Measurements from ENCODE around the gene ANXA6. TPM values are rescaled to one million over a fixed set of nuclear protein-coding genes. Genes with fewer than 3 reads are reported as not detected.

ANXA6 gene
- total and polyA plus RNA-seq, 2 experiments from 2014 or later = 122 to 152 TPM

GRCh38 chr5:151079838-151080612 is 77.6 kb downstream of the ANXA6 start:
- TF ChIP-seq CTCF (IDR thresholded peaks at IDR 0.05; ENCODE audit: poor library complexity) (no peak), EZH2 (IDR thresholded peaks at IDR 0.05; ENCODE audit: borderline replicate concordance) (no peak), EZH2phosphoT487 (IDR thresholded peaks at IDR 0.05; ENCODE audit: low read depth, severe bottlenecking, unreplicated experiment) (no peak)
- Histone ChIP-seq H2AFZ (peak overlapping the region; percentile 61), H3K4me3 (peak overlapping the region; percentile 97), H3K27ac (peak overlapping the region; percentile 100), H3K9me2 (replicated peaks; ENCODE audit: insufficient read depth) (no peaks in the 10 kb centered on the region), H3K9me3 (ENCODE audit: low read depth) (no peaks in the 10 kb centered on the region), H3K4me1 (ENCODE audit: insufficient read depth) (peaks cover 31% of the 10 kb centered on the region), H3K36me3 (replicated peaks; ENCODE audit: insufficient read depth, low read depth) (no peaks in the 10 kb centered on the region), H3K79me2 (peaks cover 65% of the 10 kb centered on the region), H3K27me3 (no peaks in the 10 kb centered on the region), H4K20me1 (ENCODE audit: insufficient read depth, poor library complexity, severe bottlenecking) (peaks cover 31% of the 10 kb centered on the region), H3K4me2 (peak overlapping the region; percentile 96)
- 11% methylated on average over 21 of the region's 21 CpGs for WGBS (ENCODE audit: low lambda C conversion rate, missing lambda C conversion rate)
- no peak for DNase-seq (ENCODE audit: low spot score)

DNA sequence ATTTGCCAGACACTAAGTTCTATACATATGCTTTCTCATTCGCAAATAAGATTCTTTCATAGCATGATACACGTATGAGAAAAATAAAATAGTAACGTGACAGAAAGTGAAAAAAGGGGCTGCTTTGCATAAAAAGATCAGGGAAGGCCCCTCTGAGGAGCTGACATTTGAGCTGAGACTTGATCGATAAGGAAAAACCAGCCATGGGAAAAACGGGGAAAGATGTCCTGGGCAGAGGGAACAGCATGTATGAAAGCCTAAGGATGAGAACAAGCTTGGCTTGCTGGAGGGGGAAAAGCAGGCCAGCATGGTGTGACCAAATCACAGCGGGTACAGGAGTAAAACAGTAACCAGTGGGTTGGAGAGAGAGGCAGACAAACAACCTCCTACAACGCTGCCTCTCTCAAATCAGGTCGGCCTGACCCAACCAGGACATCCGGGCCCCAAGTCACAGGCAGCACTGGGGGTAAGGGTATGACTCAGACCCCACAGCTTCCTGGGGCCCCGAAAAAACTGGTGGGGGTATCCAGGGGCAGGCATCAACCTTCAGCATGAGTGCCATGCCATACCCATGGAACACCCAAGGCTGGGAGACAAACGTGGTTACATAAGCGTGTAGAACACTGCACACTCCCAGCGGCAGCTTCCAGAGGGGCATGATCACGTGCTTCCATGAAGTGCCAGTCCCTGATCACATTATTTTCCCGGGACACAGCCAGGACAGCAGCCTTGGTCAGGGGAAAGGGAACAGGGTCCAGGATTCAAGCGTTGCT is 78.9 kb downstream of the ANXA6 start:
- no peak overlapping the region for H3K27ac ChIP-seq
- H3K9me2 ChIP-seq (replicated peaks; ENCODE audit: insufficient read depth) = no peaks in the 10 kb centered on the region
- TF ChIP-seq EZH2 (IDR thresholded peaks at IDR 0.05; ENCODE audit: borderline replicate concordance) = no peak
- TF ChIP-seq EZH2phosphoT487 (IDR thresholded peaks at IDR 0.05; ENCODE audit: low read depth, severe bottlenecking, unreplicated experiment) = no peak
- no peak for TF ChIP-seq CTCF (IDR thresholded peaks at IDR 0.05; ENCODE audit: poor library complexity)
- peaks cover 42% of the 10 kb centered on the region for H4K20me1 ChIP-seq (ENCODE audit: insufficient read depth, poor library complexity, severe bottlenecking)
- no peak overlapping the region for H3K4me3 ChIP-seq
- no peaks in the 10 kb centered on the region for H3K9me3 ChIP-seq (ENCODE audit: low read depth)
- H3K27me3 ChIP-seq = no peaks in the 10 kb centered on the region
- WGBS (ENCODE audit: low lambda C conversion rate, missing lambda C conversion rate) = 89% methylated on average over 16 of the region's 16 CpGs
- peak overlapping the region; percentile 96 for H3K4me2 ChIP-seq
- H2AFZ ChIP-seq = no peak overlapping the region
- H3K36me3 ChIP-seq (replicated peaks; ENCODE audit: insufficient read depth, low read depth) = no peaks in the 10 kb centered on the region
- DNase-seq (ENCODE audit: low spot score) = no peak
- H3K4me1 ChIP-seq (ENCODE audit: insufficient read depth) = peaks cover 25% of the 10 kb centered on the region
- peaks cover 79% of the 10 kb centered on the region for H3K79me2 ChIP-seq

DNA sequence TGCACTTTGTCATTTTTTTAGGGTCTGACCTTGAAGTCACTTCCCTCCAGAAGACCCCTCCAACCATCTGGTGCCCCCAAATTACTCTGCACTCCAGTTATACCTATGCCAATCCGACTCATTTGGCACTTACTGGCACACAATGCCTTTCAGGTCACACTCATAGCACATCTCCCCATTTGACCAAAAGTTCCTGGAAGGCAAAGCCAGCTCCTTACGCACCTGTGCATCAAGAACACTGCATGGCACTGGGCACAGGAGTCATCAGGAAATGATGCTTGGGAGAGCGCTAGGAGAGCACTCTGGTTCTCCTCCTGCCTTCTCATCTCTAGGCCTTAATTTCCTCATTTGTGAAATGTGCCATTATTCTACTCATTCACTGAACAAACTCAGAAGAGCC is 79.6 kb downstream of the ANXA6 start:
- 94% methylated on average over 3 of the region's 3 CpGs for WGBS (ENCODE audit: low lambda C conversion rate, missing lambda C conversion rate)
- Histone ChIP-seq H3K36me3 (replicated peaks; ENCODE audit: insufficient read depth, low read depth) (no peaks in the 10 kb centered on the region), H3K9me3 (ENCODE audit: low read depth) (no peaks in the 10 kb centered on the region), H3K4me1 (ENCODE audit: insufficient read depth) (peaks cover 19% of the 10 kb centered on the region), H3K27me3 (no peaks in the 10 kb centered on the region), H3K79me2 (peaks cover 86% of the 10 kb centered on the region), H3K4me3 (no peak overlapping the region), H3K4me2 (no peak overlapping the region), H4K20me1 (ENCODE audit: insufficient read depth, poor library complexity, severe bottlenecking) (peaks cover 43% of the 10 kb centered on the region), H2AFZ (no peak overlapping the region), H3K27ac (no peak overlapping the region), H3K9me2 (replicated peaks; ENCODE audit: insufficient read depth) (no peaks in the 10 kb centered on the region)
- TF ChIP-seq EZH2phosphoT487 (IDR thresholded peaks at IDR 0.05; ENCODE audit: low read depth, severe bottlenecking, unreplicated experiment) (no peak), EZH2 (IDR thresholded peaks at IDR 0.05; ENCODE audit: borderline replicate concordance) (no peak), CTCF (IDR thresholded peaks at IDR 0.05; ENCODE audit: poor library complexity) (no peak)
- DNase-seq (ENCODE audit: low spot score) = no peak
